ENCODE data around the gene ANKDD1A. TPM values are rescaled to one million over a fixed set of nuclear protein-coding genes. Genes with fewer than 3 reads are reported as not detected.

The ANKDD1A gene
- 3.5 TPM for total RNA-seq
- polyA plus RNA-seq (ENCODE audit: insufficient read depth in 1 of 8, insufficient read length in 8 of 8, low replicate concordance in 1 of 8): 1 to 10 TPM; 2.9 to 8.4 (median 5.3) TPM
- long read RNA-seq, donor 1, partial matches to known transcripts: 5 of 22 reads
- long read RNA-seq, donor 1, other reads (novel, unspliced or antisense): 17 of 22 reads
- long read RNA-seq, donor 2: 0 reads
- long read RNA-seq, donor 3, partial matches to known transcripts: 115 of 115 reads
- long read RNA-seq, donor 3, other reads (novel, unspliced or antisense): 0 of 115 reads
- long read RNA-seq, donor 4, partial matches to known transcripts: 28 of 28 reads
- long read RNA-seq, donor 4, other reads (novel, unspliced or antisense): 0 of 28 reads
- long read RNA-seq, donor 5, partial matches to known transcripts: 90 of 90 reads
- long read RNA-seq, donor 5, other reads (novel, unspliced or antisense): 0 of 90 reads
- long read RNA-seq, donor 6, partial matches to known transcripts: 230 of 230 reads
- long read RNA-seq, donor 6, other reads (novel, unspliced or antisense): 0 of 230 reads
- long read RNA-seq, donor 7, partial matches to known transcripts: 11 of 49 reads
- long read RNA-seq, donor 7, other reads (novel, unspliced or antisense): 38 of 49 reads
- long read RNA-seq, donor 8, partial matches to known transcripts: 12 of 42 reads
- long read RNA-seq, donor 8, other reads (novel, unspliced or antisense): 30 of 42 reads
- long read RNA-seq, donor 9, partial matches to known transcripts: 35 of 35 reads
- long read RNA-seq, donor 9, other reads (novel, unspliced or antisense): 0 of 35 reads
- long read RNA-seq, donor 10, partial matches to known transcripts: 43 of 55 reads
- long read RNA-seq, donor 10, other reads (novel, unspliced or antisense): 12 of 55 reads
- long read RNA-seq, donor 11, partial matches to known transcripts: 16 of 39 reads
- long read RNA-seq, donor 11, other reads (novel, unspliced or antisense): 23 of 39 reads

DNA sequence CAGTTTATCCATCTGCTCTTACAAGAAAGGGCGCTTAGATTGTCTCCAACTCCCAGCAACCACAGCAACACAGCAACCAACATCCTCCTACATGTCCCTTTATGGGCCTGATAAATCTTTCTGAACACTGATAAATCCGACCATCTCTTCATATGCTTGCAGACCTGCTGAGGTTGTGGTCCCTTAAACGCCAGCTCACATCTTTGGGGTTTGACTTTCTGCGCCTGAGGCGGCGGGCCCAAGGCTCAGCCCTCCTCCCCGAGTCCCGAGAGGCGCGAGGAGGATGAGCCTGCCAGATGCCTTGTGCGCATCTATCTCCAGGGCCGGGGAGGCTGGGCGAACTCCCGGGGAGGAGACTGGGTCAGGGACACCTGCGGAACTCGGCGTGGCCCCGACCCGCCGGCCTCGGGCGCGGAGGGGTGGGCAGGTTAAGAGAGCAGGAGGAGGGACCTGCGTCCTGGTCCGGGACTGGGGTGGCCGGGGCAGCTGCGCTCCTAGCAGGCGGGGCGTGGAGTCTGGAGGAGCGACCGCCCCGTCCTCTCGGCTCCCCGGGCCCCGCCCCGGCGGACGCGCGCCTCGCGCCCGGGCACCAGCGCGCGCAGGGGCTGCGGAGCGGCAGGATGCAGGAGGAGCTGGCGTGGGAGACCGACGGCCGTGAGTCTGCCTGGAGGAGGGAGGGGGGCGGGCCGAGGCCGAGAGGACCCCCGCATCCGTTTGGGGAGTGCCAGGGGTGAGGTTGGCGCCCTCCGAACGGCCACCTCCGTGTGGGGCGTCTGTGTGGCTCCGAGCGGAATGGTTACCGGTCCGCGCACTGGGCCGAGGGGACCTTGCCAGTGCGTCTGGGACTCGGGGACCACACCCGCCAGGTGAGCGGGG lies at the start of gene ANKDD1A:
Gene ANKDD1A (plus strand): TSS at position 592 of the 876 bp plus-strand sequence. CDS start 29 bp downstream, at position 621.
- 2% methylated on average over 66 of the region's 72 CpGs for WGBS (ENCODE audit: insufficient coverage)
- Histone ChIP-seq H3K27me3 (ENCODE audit: control insufficient read depth, insufficient read depth, low read length) (no peaks in the 10 kb centered on the region), H3K4me1 (ENCODE audit: control insufficient read depth, insufficient read depth, low read length) (peaks cover 15% of the 10 kb centered on the region), H3K4me3 (ENCODE audit: low read length) (peak within 1 kb of the TSS; percentile 77), H3K36me3 (ENCODE audit: control insufficient read depth, insufficient read depth, low read length) (no peaks in the 10 kb centered on the region), H3K9me3 (replicated peaks; ENCODE audit: control insufficient read depth, low read depth, low read length) (no peaks in the 10 kb centered on the region), H3K27ac (ENCODE audit: low read length) (peak within 1 kb of the TSS; percentile 42)
- peak; percentile 90 for DNase-seq

DNA sequence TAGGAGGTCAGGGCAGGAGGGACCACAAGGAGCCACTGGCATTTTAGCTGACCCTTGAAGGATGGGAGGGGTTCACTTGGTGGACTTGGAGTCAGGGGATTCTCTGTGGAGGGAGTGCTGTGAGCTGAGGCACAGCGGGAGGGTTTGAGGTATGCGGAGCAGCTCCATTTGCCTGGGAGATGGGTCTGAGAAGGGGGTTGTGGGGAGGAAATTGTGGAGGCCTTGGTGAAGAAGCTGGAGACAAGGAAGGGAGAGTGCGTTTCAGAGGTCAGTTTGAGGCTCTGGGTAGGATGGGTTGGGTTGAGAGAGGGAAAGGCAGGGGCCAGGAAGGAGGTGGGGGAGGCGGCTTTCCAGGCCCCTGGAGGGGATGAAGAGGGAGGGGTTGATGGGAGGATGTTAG lies 49.7 kb upstream of the ANKDD1A start:
- no peak for DNase-seq
- Histone ChIP-seq H3K36me3 (ENCODE audit: control insufficient read depth, insufficient read depth, low read length) (peaks cover 57% of the 10 kb centered on the region), H3K4me3 (ENCODE audit: low read length) (no peak overlapping the region), H3K27me3 (ENCODE audit: control insufficient read depth, insufficient read depth, low read length) (no peaks in the 10 kb centered on the region), H3K27ac (ENCODE audit: low read length) (no peak overlapping the region), H3K4me1 (ENCODE audit: control insufficient read depth, insufficient read depth, low read length) (peaks cover 77% of the 10 kb centered on the region), H3K9me3 (replicated peaks; ENCODE audit: control insufficient read depth, low read depth, low read length) (no peaks in the 10 kb centered on the region)
- 74% methylated on average over 4 of the region's 4 CpGs for WGBS (ENCODE audit: insufficient coverage)

DNA sequence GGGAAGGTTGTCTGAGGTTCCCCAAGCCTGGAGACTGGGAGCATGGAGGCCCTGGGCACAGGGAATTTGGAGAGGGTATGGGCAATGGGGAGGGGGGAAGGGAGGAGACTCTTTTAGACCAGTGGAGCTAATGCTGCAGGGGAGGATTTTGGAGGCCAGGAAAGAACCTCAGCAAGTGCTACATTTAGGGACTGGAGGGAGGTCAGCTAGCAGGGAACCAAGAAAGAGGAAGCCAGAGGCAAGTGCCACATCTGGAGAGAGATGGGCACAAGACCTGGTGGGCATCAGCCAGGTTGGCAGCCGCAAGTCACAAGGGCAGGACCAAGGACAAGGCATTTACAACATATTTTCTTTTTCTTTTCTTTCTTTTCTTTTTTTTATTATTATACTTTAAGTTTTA lies 49.3 kb upstream of the ANKDD1A start:
- Histone ChIP-seq H3K4me3 (ENCODE audit: low read length) (no peak overlapping the region), H3K9me3 (replicated peaks; ENCODE audit: control insufficient read depth, low read depth, low read length) (no peaks in the 10 kb centered on the region), H3K36me3 (ENCODE audit: control insufficient read depth, insufficient read depth, low read length) (peaks cover 62% of the 10 kb centered on the region), H3K27me3 (ENCODE audit: control insufficient read depth, insufficient read depth, low read length) (no peaks in the 10 kb centered on the region), H3K27ac (ENCODE audit: low read length) (no peak overlapping the region), H3K4me1 (ENCODE audit: control insufficient read depth, insufficient read depth, low read length) (peaks cover 77% of the 10 kb centered on the region)
- DNase-seq: no peak
- no CpG with 5 or more reads among the region's 1 CpG for WGBS (ENCODE audit: insufficient coverage)

DNA sequence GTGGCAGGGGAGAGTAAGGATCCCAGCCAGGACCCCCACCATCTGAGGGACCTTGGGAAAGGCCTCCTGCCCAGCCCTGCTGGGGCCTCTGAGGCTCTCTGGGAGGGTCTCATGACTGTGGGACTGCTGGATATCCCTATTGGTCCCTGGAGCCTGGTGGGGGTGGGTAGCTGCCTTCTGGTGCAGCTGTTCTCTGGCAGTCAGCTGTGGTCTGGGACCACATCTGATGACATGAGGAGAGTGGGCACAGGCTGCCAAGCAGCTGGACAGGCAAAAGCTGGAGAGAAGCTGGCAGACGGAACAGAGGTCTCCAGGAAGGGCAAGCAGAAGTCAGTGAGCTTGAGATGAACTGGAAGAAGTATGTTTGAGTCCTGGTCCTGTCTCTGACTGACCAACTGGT lies 47.6 kb upstream of the ANKDD1A start:
- Histone ChIP-seq H3K4me1 (ENCODE audit: control insufficient read depth, insufficient read depth, low read length) (peaks cover 67% of the 10 kb centered on the region), H3K27me3 (ENCODE audit: control insufficient read depth, insufficient read depth, low read length) (no peaks in the 10 kb centered on the region), H3K36me3 (ENCODE audit: control insufficient read depth, insufficient read depth, low read length) (peaks cover 67% of the 10 kb centered on the region), H3K4me3 (ENCODE audit: low read length) (no peak overlapping the region), H3K27ac (ENCODE audit: low read length) (peak overlapping the region; percentile 75), H3K9me3 (replicated peaks; ENCODE audit: control insufficient read depth, low read depth, low read length) (no peaks in the 10 kb centered on the region)
- peak; percentile 90 for DNase-seq
- WGBS (ENCODE audit: insufficient coverage): 71% methylated on average over 1 of the region's 1 CpG

DNA sequence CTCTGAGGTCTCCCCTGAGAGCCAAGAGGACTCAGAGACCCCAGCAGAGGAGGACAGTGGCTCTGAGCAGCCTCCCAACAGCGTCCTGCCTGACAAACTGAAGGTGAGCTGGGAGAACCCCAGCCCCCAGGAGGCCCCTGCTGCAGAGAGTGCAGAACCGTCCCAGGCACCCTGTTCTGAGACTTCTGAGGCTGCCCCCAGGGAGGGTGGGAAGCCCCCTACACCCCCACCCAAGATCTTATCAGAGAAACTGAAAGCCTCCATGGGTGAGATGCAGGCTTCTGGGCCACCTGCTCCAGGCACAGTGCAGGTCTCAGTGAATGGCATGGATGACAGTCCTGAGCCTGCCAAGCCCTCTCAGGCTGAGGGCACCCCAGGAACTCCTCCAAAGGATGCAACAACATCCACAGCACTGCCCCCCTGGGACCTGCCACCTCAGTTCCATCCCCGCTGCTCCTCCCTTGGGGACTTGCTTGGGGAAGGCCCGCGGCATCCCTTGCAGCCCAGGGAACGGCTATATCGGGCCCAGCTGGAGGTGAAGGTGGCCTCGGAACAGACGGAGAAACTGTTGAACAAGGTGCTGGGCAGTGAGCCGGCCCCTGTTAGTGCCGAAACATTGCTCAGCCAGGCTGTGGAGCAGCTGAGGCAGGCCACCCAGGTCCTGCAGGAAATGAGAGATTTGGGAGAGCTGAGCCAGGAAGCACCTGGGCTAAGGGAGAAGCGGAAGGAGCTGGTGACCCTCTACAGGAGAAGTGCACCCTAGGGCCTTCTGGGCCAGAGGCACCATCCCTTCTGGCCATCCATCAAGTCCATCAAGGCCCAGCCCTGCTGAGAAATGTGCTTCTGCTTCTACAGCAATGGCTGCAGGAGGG lies 46.3 kb upstream of the ANKDD1A start:
- H3K27ac ChIP-seq (ENCODE audit: low read length): peak overlapping the region; percentile 25
- no peak for DNase-seq
- H3K4me3 ChIP-seq (ENCODE audit: low read length): no peak overlapping the region
- H3K9me3 ChIP-seq (replicated peaks; ENCODE audit: control insufficient read depth, low read depth, low read length): no peaks in the 10 kb centered on the region
- H3K4me1 ChIP-seq (ENCODE audit: control insufficient read depth, insufficient read depth, low read length): peaks cover 67% of the 10 kb centered on the region
- peaks cover 55% of the 10 kb centered on the region for H3K36me3 ChIP-seq (ENCODE audit: control insufficient read depth, insufficient read depth, low read length)
- 64% methylated on average over 11 of the region's 12 CpGs for WGBS (ENCODE audit: insufficient coverage)
- H3K27me3 ChIP-seq (ENCODE audit: control insufficient read depth, insufficient read depth, low read length): no peaks in the 10 kb centered on the region

DNA sequence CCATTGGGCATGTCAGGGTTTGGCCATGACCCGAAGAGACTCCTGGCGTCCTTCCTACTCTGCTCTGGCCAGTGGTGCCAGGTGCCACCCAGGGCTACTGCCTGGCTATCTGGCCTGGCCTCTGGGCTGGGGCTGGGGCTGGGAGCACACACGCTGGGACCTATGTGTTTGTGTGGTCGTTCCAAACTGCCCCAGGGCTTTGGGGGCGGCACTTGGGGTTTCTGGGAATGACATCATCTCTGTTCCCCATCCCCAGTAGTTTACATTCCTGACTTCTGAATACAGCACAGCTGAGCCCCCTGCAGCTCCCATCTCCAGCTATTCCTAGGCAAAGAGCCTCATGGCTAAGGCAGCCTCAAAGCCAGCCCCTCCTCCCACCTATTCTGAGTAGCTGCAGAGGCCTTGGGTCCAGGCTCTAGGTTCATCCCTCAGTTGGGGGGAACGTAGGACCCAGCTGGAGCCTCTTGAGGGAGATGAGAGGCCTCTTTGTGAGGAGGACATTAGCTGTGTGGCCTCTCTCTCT lies 45.6 kb upstream of the ANKDD1A start:
- H3K36me3 ChIP-seq (ENCODE audit: control insufficient read depth, insufficient read depth, low read length): peaks cover 48% of the 10 kb centered on the region
- DNase-seq: peak; percentile 40
- peaks cover 60% of the 10 kb centered on the region for H3K4me1 ChIP-seq (ENCODE audit: control insufficient read depth, insufficient read depth, low read length)
- no peaks in the 10 kb centered on the region for H3K9me3 ChIP-seq (replicated peaks; ENCODE audit: control insufficient read depth, low read depth, low read length)
- H3K27ac ChIP-seq (ENCODE audit: low read length): peak overlapping the region; percentile 31
- H3K4me3 ChIP-seq (ENCODE audit: low read length): no peak overlapping the region
- H3K27me3 ChIP-seq (ENCODE audit: control insufficient read depth, insufficient read depth, low read length): no peaks in the 10 kb centered on the region
- WGBS (ENCODE audit: insufficient coverage): 52% methylated on average over 3 of the region's 6 CpGs

DNA sequence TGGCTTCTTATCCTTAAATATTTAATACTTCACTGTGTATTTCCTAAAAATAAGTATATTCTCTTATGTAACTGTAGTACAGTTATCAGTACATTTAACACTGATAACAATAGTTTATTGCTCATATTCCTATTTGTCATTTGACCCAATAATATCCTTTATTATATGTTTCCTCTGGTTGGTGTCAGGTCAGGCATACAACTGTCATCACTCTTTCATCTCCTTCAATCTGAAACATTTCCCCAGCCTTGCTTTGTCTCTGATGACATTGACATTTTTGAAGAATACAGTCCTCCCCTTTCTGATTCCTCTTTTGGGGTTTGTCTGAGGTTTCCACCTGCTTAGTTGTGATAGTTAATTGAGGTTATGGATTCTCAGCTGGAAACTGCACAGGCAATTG lies 42.2 kb upstream of the ANKDD1A start:
- Histone ChIP-seq H3K27ac (ENCODE audit: low read length) (peak overlapping the region; percentile 17), H3K36me3 (ENCODE audit: control insufficient read depth, insufficient read depth, low read length) (peaks cover 33% of the 10 kb centered on the region), H3K27me3 (ENCODE audit: control insufficient read depth, insufficient read depth, low read length) (no peaks in the 10 kb centered on the region), H3K4me1 (ENCODE audit: control insufficient read depth, insufficient read depth, low read length) (peaks cover 45% of the 10 kb centered on the region), H3K4me3 (ENCODE audit: low read length) (no peak overlapping the region), H3K9me3 (replicated peaks; ENCODE audit: control insufficient read depth, low read depth, low read length) (no peaks in the 10 kb centered on the region)
- no peak for DNase-seq

DNA sequence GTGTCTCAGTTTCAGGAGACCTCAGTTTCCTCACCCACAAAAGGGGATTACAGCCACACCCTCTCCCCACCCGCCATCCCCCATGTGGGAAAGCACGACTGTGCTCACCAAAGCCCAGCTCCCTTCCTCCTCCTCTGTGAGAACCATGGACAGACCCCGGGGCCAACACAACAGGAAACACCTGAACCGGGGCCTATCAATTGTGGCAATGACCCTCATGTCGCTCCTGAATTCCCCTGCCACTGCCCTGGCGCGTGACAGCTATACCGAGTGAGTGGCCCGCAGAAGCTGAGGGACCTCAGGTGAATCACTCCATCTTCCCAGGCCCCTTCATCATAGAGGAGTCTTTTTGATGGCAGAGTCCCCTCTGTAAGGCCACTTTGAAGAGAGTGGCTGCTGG lies 41.3 kb upstream of the ANKDD1A start:
- Histone ChIP-seq H3K9me3 (replicated peaks; ENCODE audit: control insufficient read depth, low read depth, low read length) (no peaks in the 10 kb centered on the region), H3K27ac (ENCODE audit: low read length) (peak overlapping the region; percentile 25), H3K4me3 (ENCODE audit: low read length) (no peak overlapping the region), H3K27me3 (ENCODE audit: control insufficient read depth, insufficient read depth, low read length) (no peaks in the 10 kb centered on the region), H3K4me1 (ENCODE audit: control insufficient read depth, insufficient read depth, low read length) (peaks cover 39% of the 10 kb centered on the region), H3K36me3 (ENCODE audit: control insufficient read depth, insufficient read depth, low read length) (peaks cover 26% of the 10 kb centered on the region)
- WGBS (ENCODE audit: insufficient coverage): 60% methylated on average over 5 of the region's 9 CpGs
- DNase-seq: no peak

All from muscle of leg (tissue), 16 donors.